GM12875 (cell line): Measurements from ENCODE around the gene COG2.

ENCODE experiments used
- H3K4me3 ChIP-seq: one replicate; pipeline ENCODE4 v1.5.1; 2011; ENCODE audit warnings: low read depth, low read length, control low read depth
- TF ChIP-seq, protein P1 (sequence below): IDR thresholded peaks from 2 replicates; pipeline ENCODE4 v1.5.1; 2011; ENCODE audit warnings: low read depth, mild to moderate bottlenecking, control low read depth, inconsistent platforms, low read length, moderate library complexity, borderline replicate concordance; ENCODE audit not compliant: insufficient read depth

The COG2 gene

DNA sequence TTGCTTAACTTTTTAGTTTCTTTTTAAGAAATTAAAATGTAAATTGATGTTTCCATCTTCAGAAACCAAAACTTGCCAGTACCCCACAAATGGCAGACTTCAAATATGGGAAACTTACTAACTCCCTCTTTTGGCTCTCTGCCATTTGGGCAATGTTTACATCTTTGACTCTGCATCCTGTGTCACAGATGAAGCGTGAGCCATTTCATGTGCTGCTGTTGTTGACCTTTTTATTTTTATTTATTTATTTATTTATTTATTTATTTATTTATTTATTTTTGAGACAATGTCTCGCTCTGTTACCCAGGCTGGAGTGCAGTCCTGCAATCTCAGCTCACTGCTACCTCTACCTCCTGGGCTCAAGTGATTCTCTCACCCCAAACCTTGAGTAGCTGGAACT is 16.0 kb upstream of the COG2 start:
- no peak overlapping the region for H3K4me3 ChIP-seq
- TF ChIP-seq, protein P1, sequence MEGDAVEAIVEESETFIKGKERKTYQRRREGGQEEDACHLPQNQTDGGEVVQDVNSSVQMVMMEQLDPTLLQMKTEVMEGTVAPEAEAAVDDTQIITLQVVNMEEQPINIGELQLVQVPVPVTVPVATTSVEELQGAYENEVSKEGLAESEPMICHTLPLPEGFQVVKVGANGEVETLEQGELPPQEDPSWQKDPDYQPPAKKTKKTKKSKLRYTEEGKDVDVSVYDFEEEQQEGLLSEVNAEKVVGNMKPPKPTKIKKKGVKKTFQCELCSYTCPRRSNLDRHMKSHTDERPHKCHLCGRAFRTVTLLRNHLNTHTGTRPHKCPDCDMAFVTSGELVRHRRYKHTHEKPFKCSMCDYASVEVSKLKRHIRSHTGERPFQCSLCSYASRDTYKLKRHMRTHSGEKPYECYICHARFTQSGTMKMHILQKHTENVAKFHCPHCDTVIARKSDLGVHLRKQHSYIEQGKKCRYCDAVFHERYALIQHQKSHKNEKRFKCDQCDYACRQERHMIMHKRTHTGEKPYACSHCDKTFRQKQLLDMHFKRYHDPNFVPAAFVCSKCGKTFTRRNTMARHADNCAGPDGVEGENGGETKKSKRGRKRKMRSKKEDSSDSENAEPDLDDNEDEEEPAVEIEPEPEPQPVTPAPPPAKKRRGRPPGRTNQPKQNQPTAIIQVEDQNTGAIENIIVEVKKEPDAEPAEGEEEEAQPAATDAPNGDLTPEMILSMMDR: no peak

DNA sequence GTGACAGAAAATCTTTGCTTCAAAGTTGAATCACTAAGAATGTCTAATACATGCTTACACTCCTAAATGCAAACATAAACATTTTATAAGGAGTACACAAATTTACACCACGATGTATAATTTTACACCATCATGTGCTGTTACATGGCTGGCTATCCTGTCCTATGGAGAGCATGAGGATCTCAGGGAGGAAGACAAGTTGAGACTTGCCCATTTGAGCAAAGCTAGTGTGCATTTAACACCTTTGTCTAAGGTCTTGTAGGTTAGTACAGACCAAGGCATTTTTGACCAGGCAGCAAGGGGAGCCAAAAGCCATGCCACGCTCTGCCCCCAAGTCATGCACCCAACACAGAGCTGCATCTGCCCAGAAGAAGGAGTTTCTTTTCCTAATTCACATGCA is 14.5 kb upstream of the COG2 start:
- TF ChIP-seq, protein P1: no peak
- H3K4me3 ChIP-seq: no peak overlapping the region

DNA sequence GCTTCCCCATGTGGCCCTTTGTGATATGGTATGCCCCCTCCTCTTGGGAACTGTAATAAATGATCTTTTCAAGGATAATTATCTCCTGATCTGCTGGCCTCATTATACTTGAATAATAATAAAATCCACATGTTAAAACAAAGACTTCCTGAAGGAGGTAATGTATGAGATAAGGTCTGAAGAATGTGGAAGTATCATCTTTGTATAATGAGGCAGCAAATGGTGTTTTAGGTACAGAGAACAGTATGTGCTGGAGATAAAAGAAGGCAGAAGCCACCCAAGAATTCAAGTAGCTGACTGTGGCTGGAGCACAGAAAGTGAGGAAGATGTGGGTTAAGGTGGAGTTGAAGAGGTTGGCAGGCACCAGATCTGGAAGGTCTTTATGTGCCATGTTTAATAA is 12.8 kb upstream of the COG2 start:
- no peak overlapping the region for H3K4me3 ChIP-seq
- TF ChIP-seq, protein P1: no peak

DNA sequence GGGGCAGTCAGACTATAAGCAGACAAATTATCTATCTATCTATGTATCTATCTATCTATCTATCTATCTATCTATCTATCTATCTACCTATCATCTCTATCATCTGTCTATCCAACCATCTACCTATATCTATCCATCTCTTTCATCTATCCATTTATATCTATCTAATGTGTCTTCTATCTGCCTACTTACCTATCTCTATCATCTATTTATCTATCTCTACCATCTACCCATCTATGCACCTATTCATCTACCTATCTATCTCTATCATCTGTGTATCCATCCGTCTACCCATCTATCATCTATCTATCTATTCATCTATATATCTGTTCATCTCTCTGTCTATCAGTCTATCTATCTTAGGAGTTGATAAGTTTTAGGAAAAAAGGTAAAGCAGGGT is 10.8 kb upstream of the COG2 start:
- TF ChIP-seq, protein P1: no peak
- H3K4me3 ChIP-seq: no peak overlapping the region

DNA sequence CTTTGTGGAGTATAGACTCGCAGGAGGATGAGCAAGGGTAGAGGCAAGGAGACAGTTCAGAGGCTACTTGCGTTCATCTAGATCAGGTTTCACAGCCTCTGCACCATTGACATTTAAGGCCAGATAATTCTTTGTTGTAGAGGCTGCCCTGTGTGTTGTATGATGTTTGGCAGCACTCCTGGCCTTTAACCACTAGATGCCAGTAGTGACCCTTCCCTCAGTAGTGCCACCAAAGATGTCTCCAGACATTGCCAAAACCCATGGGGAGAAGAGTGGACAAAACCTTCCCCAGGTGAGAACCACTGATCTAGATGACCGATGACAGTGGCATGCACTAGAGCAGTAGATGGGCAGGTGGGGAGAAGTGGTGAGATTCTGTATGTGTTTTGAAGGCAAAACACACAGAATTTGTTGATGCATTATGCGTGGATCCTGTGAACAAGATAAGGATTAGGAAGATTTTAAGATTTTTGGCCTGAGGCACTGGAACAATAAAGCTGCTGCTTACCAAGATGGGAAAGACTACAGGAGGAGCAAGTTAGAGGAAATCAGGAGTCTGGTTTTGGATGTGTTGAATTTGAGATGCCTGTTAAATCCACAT is 9.9 kb upstream of the COG2 start:
- no peak overlapping the region for H3K4me3 ChIP-seq
- TF ChIP-seq, protein P1: peak; percentile 58

DNA sequence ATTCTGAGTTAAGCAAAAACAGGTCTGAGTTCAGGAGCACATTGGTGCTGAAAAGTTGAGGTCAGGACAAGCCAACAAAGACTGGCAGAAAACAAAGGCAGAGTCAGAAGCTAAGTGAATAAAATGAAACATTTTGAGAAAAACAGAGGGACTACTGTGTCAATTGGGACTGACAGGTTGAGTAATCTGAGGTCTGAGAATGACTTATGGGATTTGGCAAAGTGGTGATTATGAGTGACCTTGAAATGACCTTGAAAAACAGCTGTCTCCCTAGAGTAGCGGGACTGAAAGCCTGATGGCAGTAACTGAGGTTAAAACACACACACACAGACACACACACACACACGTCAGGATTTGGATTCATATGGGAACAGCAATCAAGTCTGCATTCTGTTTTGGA is 8.8 kb upstream of the COG2 start:
- no peak overlapping the region for H3K4me3 ChIP-seq
- TF ChIP-seq, protein P1: no peak

DNA sequence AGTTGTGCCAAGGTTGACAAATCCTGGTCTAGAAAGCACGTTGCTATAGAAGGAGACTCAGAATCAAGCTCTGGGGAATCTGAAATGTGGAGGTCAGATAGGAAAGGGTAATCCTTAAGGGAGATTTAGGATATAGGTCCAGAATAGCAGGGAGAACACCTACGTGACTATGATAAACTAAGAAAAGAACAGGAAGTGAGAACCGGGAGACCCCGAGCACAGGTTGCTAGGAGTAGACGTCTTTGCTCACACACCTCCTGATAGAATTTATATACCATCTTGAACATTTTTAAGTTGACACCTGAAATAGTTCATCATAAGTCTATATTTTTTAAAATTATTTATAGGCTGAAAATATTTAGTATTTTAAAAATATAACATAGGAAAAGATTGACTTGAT is 7.9 kb upstream of the COG2 start:
- TF ChIP-seq, protein P1: no peak
- no peak overlapping the region for H3K4me3 ChIP-seq
